ENCODE data around the gene PODN. TPM values are rescaled to one million over a fixed set of nuclear protein-coding genes. Genes with fewer than 3 reads are reported as not detected.

Gene PODN
- total RNA-seq, 3 donors from 2014 or later (not counting 1 experiment from before 2014, with no cell fraction given): 8.8 to 13.2 (median 11.2) TPM

GRCh38 chr1:53121319-53122172 is 59.5 kb downstream of the PODN start:
- Mint-ChIP-seq H3K4me3 (no peak overlapping the region), H3K9me3 (no peaks in the 10 kb centered on the region), H3K4me1 (peaks cover 15 to 23% of the 10 kb centered on the region in 2 donors), H3K27me3 (ENCODE audit: low read depth in 2 of 2) (no peaks in the 10 kb centered on the region), H3K36me3 (no peaks in the 10 kb centered on the region), H3K27ac (no peak overlapping the region)
- WGBS (ENCODE audit: insufficient coverage): 65% methylated on average over 17 of the region's 18 CpGs
- Histone ChIP-seq H3K27ac (ENCODE audit: low read length) (no peak overlapping the region), H3K9me3 (ENCODE audit: control insufficient read depth, insufficient read depth, low read length) (no peaks in the 10 kb centered on the region), H3K27me3 (ENCODE audit: control insufficient read depth, insufficient read depth, low read length) (no peaks in the 10 kb centered on the region), H3K4me1 (ENCODE audit: control insufficient read depth, insufficient read depth, low read length) (peaks cover 14% of the 10 kb centered on the region), H3K4me3 (ENCODE audit: low read length) (no peak overlapping the region), H3K36me3 (ENCODE audit: control insufficient read depth, insufficient read depth, low read length) (no peaks in the 10 kb centered on the region)
- no peak for ATAC-seq
- TF ChIP-seq CTCF (IDR thresholded peaks at IDR 0.05): no peak
- DNase-seq: no peak
- intact Hi-C loops (cut with micrococcal nuclease): no loop called here

DNA sequence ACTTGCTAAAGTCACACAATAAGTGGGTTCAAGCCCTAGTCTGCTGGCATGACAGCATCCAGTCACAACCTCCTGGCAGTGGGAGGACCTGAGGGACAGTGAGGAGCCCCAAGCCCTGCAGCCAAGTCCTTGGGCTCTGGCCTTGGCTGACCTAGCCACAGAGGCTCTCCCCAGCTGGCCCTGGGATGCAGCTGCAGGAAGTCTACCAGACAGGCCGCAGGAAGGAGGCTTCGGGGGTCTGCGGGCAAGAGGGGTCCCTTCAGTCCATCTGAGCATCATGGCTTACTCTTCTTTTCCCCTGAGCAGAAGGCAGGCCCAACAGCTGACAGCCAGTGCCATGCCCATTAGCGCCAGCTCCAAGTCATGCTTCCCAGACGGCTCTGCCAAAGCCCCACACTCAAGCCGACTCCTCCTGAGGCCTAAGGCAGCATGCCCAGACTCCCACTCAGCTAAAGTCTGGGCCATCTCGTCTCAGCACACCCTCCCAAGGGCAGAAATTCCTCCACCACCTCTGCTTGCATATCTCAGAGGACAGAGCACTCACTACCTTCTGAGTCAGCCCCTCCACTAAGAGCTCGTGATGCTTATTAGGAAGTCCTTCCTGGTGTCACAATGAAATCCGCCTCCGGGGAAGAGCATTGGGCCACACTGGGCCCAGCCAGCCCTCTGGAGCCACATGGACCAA is 60.3 kb downstream of the PODN start:
- Histone ChIP-seq H3K36me3 (ENCODE audit: control insufficient read depth, insufficient read depth, low read length) (no peaks in the 10 kb centered on the region), H3K4me1 (ENCODE audit: control insufficient read depth, insufficient read depth, low read length) (peaks cover 22% of the 10 kb centered on the region), H3K9me3 (ENCODE audit: control insufficient read depth, insufficient read depth, low read length) (no peaks in the 10 kb centered on the region), H3K4me3 (ENCODE audit: low read length) (no peak overlapping the region), H3K27ac (ENCODE audit: low read length) (no peak overlapping the region), H3K27me3 (ENCODE audit: control insufficient read depth, insufficient read depth, low read length) (no peaks in the 10 kb centered on the region)
- H3K36me3 Mint-ChIP-seq: no peaks in the 10 kb centered on the region
- H3K27me3 Mint-ChIP-seq (ENCODE audit: low read depth in 2 of 2): no peaks in the 10 kb centered on the region
- intact Hi-C loops (cut with micrococcal nuclease): no loop called here
- H3K27ac Mint-ChIP-seq: no peak overlapping the region
- WGBS (ENCODE audit: insufficient coverage): 81% methylated on average over 10 of the region's 10 CpGs
- DNase-seq (no peak), ATAC-seq (no peak)
- TF ChIP-seq CTCF (IDR thresholded peaks at IDR 0.05): no peak
- no peak overlapping the region for H3K4me3 Mint-ChIP-seq
- H3K4me1 Mint-ChIP-seq: peaks cover 21 to 28% of the 10 kb centered on the region in 2 donors
- no peaks in the 10 kb centered on the region for H3K9me3 Mint-ChIP-seq

- no peak overlapping the region for H3K27ac Mint-ChIP-seq
- peaks cover 28% of the 10 kb centered on the region for H3K4me1 ChIP-seq (ENCODE audit: control insufficient read depth, insufficient read depth, low read length)
- intact Hi-C loops (cut with micrococcal nuclease): no loop called here
- H3K27ac ChIP-seq (ENCODE audit: low read length): no peak overlapping the region
- no peaks in the 10 kb centered on the region for H3K36me3 Mint-ChIP-seq
- H3K27me3 Mint-ChIP-seq (ENCODE audit: low read depth in 2 of 2): no peaks in the 10 kb centered on the region
- no peaks in the 10 kb centered on the region for H3K9me3 ChIP-seq (ENCODE audit: control insufficient read depth, insufficient read depth, low read length)
- no peak overlapping the region for H3K4me3 Mint-ChIP-seq
- H3K4me1 Mint-ChIP-seq: peaks cover 28 to 35% of the 10 kb centered on the region in 2 donors
- DNase-seq (no peak), ATAC-seq (no peak)
- H3K4me3 ChIP-seq (ENCODE audit: low read length): no peak overlapping the region
- TF ChIP-seq CTCF (IDR thresholded peaks at IDR 0.05): no peak
- H3K36me3 ChIP-seq (ENCODE audit: control insufficient read depth, insufficient read depth, low read length): no peaks in the 10 kb centered on the region
- H3K9me3 Mint-ChIP-seq: no peaks in the 10 kb centered on the region
- WGBS (ENCODE audit: insufficient coverage): 91% methylated on average over 7 of the region's 7 CpGs
- no peaks in the 10 kb centered on the region for H3K27me3 ChIP-seq (ENCODE audit: control insufficient read depth, insufficient read depth, low read length)
These were observed 61.0 kb downstream of the PODN start for GRCh38 chr1:53122961-53123413.

Measured in natural killer cell (primary cell).